Neural progenitor cell (in vitro differentiated cells): ENCODE measurements around the gene UBA6. TPM values are rescaled to one million over a fixed set of nuclear protein-coding genes. Genes with fewer than 3 reads are reported as not detected.
"Not testable (repeated sequence)": the region's sequence is repeated elsewhere in the genome, so short reads cannot be mapped to it uniquely, and the experiment has no call there.

Experiments used
- DNase-seq: peaks from one replicate; pipeline ENCODE4 v3.0.0-alpha.2; 2016; ENCODE audit warnings: low spot score
- H2AFZ ChIP-seq: fragments of 200-600 bp; sonication (generic); replicated peaks from 2 replicates; pipeline ENCODE4 v1.6.1; 2016; ENCODE audit warnings: antibody characterized with exemption
- H3F3A ChIP-seq: fragments of 200-600 bp; sonication (generic); 2 replicates; pipeline ENCODE4 v1.6.1; 2016; ENCODE audit warnings: antibody characterized with exemption, low read depth
- H3K27ac ChIP-seq: fragments of 200-600 bp; sonication (generic); 2 replicates; pipeline ENCODE4 v1.5.1; 2016; ENCODE audit warnings: mild to moderate bottlenecking
- H3K27me3 ChIP-seq: fragments of 200-600 bp; sonication (generic); 2 replicates; pipeline ENCODE4 v1.6.1; 2016; ENCODE audit warnings: mild to moderate bottlenecking, moderate library complexity
- H3K36me3 ChIP-seq: fragments of 200-600 bp; sonication (generic); 2 replicates; pipeline ENCODE4 v1.5.1; 2016
- H3K4me1 ChIP-seq: fragments of 200-600 bp; sonication (generic); 2 replicates; pipeline ENCODE4 v1.6.1; 2016; ENCODE audit warnings: mixed run types
- H3K4me2 ChIP-seq: fragments of 200-600 bp; sonication (generic); 2 replicates; pipeline ENCODE4 v1.6.1; 2016
- H3K4me3 ChIP-seq: fragments of 200-600 bp; sonication (generic); 2 replicates; pipeline ENCODE4 v1.5.1; 2016
- H3K79me2 ChIP-seq: fragments of 200-600 bp; sonication (generic); 2 replicates; pipeline ENCODE4 v1.6.1; 2016; ENCODE audit warnings: low read depth
- H3K9ac ChIP-seq: fragments of 200-600 bp; sonication (generic); 2 replicates; pipeline ENCODE4 v1.6.1; 2016
- H3K9me3 ChIP-seq: fragments of 200-600 bp; sonication (generic); 2 replicates; pipeline ENCODE4 v1.5.1; 2016; ENCODE audit warnings: low read depth
- H4K20me1 ChIP-seq: fragments of 200-600 bp; sonication (generic); 2 replicates; pipeline ENCODE4 v1.6.1; 2016; ENCODE audit warnings: low read depth
- H3K27ac Mint-ChIP-seq: 3 replicates; pipeline ENCODE4 v1.8.0; 2021; ENCODE audit warnings: mixed read lengths
- H3K27me3 Mint-ChIP-seq: 2 replicates; pipeline ENCODE4 v1.8.0; 2022; ENCODE audit warnings: low read depth, mild to moderate bottlenecking, inconsistent platforms, moderate library complexity, mixed read lengths; ENCODE audit not compliant: insufficient read depth
- H3K36me3 Mint-ChIP-seq: 3 replicates; pipeline ENCODE4 v1.8.0; 2021; ENCODE audit warnings: mixed read lengths
- H3K4me1 Mint-ChIP-seq: 3 replicates; pipeline ENCODE4 v1.8.0; 2021; ENCODE audit warnings: mixed read lengths
- H3K4me3 Mint-ChIP-seq: 3 replicates; pipeline ENCODE4 v1.8.0; 2021; ENCODE audit warnings: mild to moderate bottlenecking, moderate library complexity, mixed read lengths
- H3K9me3 Mint-ChIP-seq: 3 replicates; pipeline ENCODE4 v1.8.0; 2020; ENCODE audit warnings: mixed read lengths
- CTCF ChIP-seq: fragments of 200-600 bp; sonication (generic); IDR thresholded peaks from 2 replicates; pipeline ENCODE4 v1.5.1; 2017; ENCODE audit warnings: antibody characterized with exemption, mild to moderate bottlenecking
- EZH2 ChIP-seq: fragments of 200-600 bp; sonication (generic); IDR thresholded peaks from 2 replicates; pipeline ENCODE4 v1.6.1; 2017; ENCODE audit warnings: antibody characterized with exemption, mild to moderate bottlenecking, moderate library complexity
- EZH2phosphoT487 ChIP-seq: fragments of 200-600 bp; sonication (generic); IDR thresholded peaks from 2 replicates; pipeline ENCODE4 v1.6.1; 2017; ENCODE audit warnings: antibody characterized with exemption
- total RNA-seq: library from RNA; depleted of rRNA; stranded (reverse); fragments of >200 nt; gene quantifications from 2 replicates; pipeline ENCODE4 v1.2.3, GENCODE V29; 2015; ENCODE audit warnings: low replicate concordance

The UBA6 gene
- total RNA-seq, 1 donor from 2014 or later, result 162 TPM

- Histone ChIP-seq H4K20me1 (no peaks in the 10 kb centered on the region), H2AFZ (no peak overlapping the region), H3K27me3 (no peaks in the 10 kb centered on the region), H3K4me2 (no peak overlapping the region), H3K79me2 (no peaks in the 10 kb centered on the region), H3K9ac (no peak overlapping the region), H3F3A (no peaks in the 10 kb centered on the region), H3K36me3 (no peaks in the 10 kb centered on the region), H3K27ac (no peak overlapping the region), H3K4me3 (no peak overlapping the region), H3K9me3 (no peaks in the 10 kb centered on the region), H3K4me1 (no peaks in the 10 kb centered on the region)
- H3K27me3 Mint-ChIP-seq, result no peaks in the 10 kb centered on the region
- TF ChIP-seq EZH2 (no peak), CTCF (no peak), EZH2phosphoT487 (no peak)
- H3K4me1 Mint-ChIP-seq, result peaks cover 5% of the 10 kb centered on the region
- H3K36me3 Mint-ChIP-seq, result peaks cover 5% of the 10 kb centered on the region
- H3K4me3 Mint-ChIP-seq, result no peak overlapping the region
- no peak for DNase-seq
- H3K27ac Mint-ChIP-seq, result no peak overlapping the region
- H3K9me3 Mint-ChIP-seq, result no peaks in the 10 kb centered on the region
These were observed 35.3 kb upstream of the UBA6 start for GRCh38 chr4:67736262-67736661.

GRCh38 chr4:67735325-67735724 is 34.4 kb upstream of the UBA6 start:
- H3K27ac ChIP-seq, result no peak overlapping the region
- Mint-ChIP-seq H3K27ac (no peak overlapping the region), H3K4me3 (no peak overlapping the region), H3K4me1 (peaks cover 5% of the 10 kb centered on the region), H3K27me3 (no peaks in the 10 kb centered on the region), H3K9me3 (no peaks in the 10 kb centered on the region), H3K36me3 (peaks cover 5% of the 10 kb centered on the region)
- H4K20me1 ChIP-seq, result no peaks in the 10 kb centered on the region
- no peaks in the 10 kb centered on the region for H3K36me3 ChIP-seq
- TF ChIP-seq CTCF (no peak), EZH2 (no peak), EZH2phosphoT487 (no peak)
- H3K4me1 ChIP-seq, result no peaks in the 10 kb centered on the region
- H3K9me3 ChIP-seq, result no peaks in the 10 kb centered on the region
- no peaks in the 10 kb centered on the region for H3K27me3 ChIP-seq
- no peak overlapping the region for H3K9ac ChIP-seq
- no peaks in the 10 kb centered on the region for H3K79me2 ChIP-seq
- no peak for DNase-seq
- no peak overlapping the region for H3K4me2 ChIP-seq
- no peaks in the 10 kb centered on the region for H3F3A ChIP-seq
- H3K4me3 ChIP-seq, result no peak overlapping the region
- no peak overlapping the region for H2AFZ ChIP-seq

- not testable (repeated sequence) for H3K9me3 Mint-ChIP-seq, DNase-seq, H2AFZ ChIP-seq, H3K9me3 ChIP-seq, H3K27ac Mint-ChIP-seq, H3K4me2 ChIP-seq, H3K27me3 ChIP-seq, H3K27me3 Mint-ChIP-seq, H3K4me1 ChIP-seq, H3K4me3 Mint-ChIP-seq, H3K4me1 Mint-ChIP-seq, H3K36me3 ChIP-seq, H3F3A ChIP-seq, H3K27ac ChIP-seq, H3K79me2 ChIP-seq, H3K9ac ChIP-seq, H3K4me3 ChIP-seq, H4K20me1 ChIP-seq
- peaks cover 13% of the 10 kb centered on the region for H3K36me3 Mint-ChIP-seq
These were observed 29.6 kb upstream of the UBA6 start for GRCh38 chr4:67730511-67730910.

GRCh38 chr4:67727124-67727850 is 26.3 kb upstream of the UBA6 start:
- Mint-ChIP-seq H3K27ac (no peak overlapping the region), H3K9me3 (peaks cover 3% of the 10 kb centered on the region), H3K4me1 (no peaks in the 10 kb centered on the region), H3K4me3 (no peak overlapping the region), H3K27me3 (peaks cover 3% of the 10 kb centered on the region), H3K36me3 (peaks cover 11% of the 10 kb centered on the region)
- TF ChIP-seq EZH2 (no peak), CTCF (no peak), EZH2phosphoT487 (no peak)
- Histone ChIP-seq H3K27ac (no peak overlapping the region), H3K4me2 (no peak overlapping the region), H4K20me1 (no peaks in the 10 kb centered on the region), H2AFZ (no peak overlapping the region), H3K79me2 (no peaks in the 10 kb centered on the region), H3K4me1 (peaks cover under 1% of the 10 kb centered on the region), H3K36me3 (no peaks in the 10 kb centered on the region), H3K4me3 (no peak overlapping the region), H3F3A (no peaks in the 10 kb centered on the region), H3K9ac (no peak overlapping the region), H3K27me3 (no peaks in the 10 kb centered on the region), H3K9me3 (no peaks in the 10 kb centered on the region)
- no peak for DNase-seq
